ENCODE data around the gene ZNF576.
"Not testable (repeated sequence)": the region's sequence is repeated elsewhere in the genome, so short reads cannot be mapped to it uniquely, and the experiment has no call there.

ZNF576 gene

DNA sequence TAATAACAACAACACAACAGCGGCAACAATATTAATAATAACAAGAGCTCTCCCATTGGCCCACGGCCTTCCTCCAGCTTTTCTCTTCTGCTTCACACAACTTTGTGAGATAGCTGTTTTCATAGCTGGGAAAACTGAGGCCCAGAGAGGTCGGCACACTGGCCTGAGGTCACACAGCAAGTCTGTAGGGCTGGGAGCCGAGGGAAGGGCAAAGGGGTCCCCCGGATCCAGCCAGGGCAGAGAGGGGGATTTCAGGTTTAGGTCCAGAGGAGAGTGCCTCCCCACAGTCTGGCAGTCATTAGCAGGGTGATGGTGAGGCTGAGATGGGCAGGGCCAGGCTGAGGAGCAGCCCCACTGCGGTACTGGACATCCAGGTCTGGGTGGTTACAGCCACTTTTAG, 52.2 kb downstream of the ZNF576 start:
- no peaks in the 10 kb centered on the region for H3K36me3 ChIP-seq
- H3K9me3 ChIP-seq, result no peaks in the 10 kb centered on the region
- H3K4me3 ChIP-seq (ENCODE audit: low read depth, low read length), result no peak overlapping the region
- TF ChIP-seq, protein P1, sequence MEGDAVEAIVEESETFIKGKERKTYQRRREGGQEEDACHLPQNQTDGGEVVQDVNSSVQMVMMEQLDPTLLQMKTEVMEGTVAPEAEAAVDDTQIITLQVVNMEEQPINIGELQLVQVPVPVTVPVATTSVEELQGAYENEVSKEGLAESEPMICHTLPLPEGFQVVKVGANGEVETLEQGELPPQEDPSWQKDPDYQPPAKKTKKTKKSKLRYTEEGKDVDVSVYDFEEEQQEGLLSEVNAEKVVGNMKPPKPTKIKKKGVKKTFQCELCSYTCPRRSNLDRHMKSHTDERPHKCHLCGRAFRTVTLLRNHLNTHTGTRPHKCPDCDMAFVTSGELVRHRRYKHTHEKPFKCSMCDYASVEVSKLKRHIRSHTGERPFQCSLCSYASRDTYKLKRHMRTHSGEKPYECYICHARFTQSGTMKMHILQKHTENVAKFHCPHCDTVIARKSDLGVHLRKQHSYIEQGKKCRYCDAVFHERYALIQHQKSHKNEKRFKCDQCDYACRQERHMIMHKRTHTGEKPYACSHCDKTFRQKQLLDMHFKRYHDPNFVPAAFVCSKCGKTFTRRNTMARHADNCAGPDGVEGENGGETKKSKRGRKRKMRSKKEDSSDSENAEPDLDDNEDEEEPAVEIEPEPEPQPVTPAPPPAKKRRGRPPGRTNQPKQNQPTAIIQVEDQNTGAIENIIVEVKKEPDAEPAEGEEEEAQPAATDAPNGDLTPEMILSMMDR (IDR thresholded peaks at IDR 0.05; ENCODE audit: low read depth, low read length), result no peak
- no peaks in the 10 kb centered on the region for H3K4me1 ChIP-seq
- no peaks in the 10 kb centered on the region for H3K27me3 ChIP-seq
- DNase-seq, result no peak

DNA sequence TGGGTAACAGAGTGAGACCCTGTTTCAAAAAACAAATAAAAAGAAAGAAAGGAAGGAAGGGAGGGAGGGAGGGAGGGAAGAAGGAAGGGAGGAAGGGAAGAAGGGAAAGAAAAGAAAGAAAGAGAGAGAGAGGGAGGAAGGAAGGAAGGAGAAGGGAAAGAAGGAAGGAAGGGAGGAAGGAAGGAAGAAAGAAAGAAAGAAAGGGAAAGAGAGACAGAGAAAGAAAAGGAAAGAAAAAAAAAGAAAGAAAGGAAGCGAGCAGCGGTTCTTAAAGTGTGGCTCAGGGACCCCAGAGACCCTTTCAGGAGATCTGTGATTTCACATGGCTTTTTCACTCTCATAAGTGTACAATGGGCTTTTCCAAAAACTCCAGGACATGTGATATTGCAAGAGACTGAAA, 53.1 kb downstream of the ZNF576 start:
- no peaks in the 10 kb centered on the region for H3K36me3 ChIP-seq
- DNase-seq, result no peak

DNA sequence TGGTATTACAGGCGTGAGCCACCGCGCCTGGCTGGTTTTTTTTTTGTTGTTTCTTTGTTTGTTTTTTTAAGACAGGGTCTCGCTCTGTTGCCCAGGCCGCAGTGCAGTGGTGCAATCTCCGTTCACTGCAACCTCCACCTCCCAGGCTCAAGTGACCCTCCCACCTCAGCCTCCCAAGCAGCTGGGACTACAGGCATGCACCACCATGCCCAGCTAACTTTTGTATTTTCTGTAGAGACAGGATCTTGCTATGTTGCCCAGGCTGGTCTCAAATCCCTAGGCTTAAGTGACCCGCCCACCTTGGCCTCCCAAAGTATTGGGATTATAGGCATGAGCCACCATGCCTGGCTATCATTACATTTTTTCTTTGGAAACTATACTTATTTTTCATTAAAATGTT, 53.9 kb downstream of the ZNF576 start:
- H3K27me3 ChIP-seq; H3K4me3 ChIP-seq (ENCODE audit: low read depth, low read length); H3K4me1 ChIP-seq; H3K9me3 ChIP-seq; H3K36me3 ChIP-seq; DNase-seq: not testable (repeated sequence)

More for the DNA sequence above, 53.1 kb downstream of the ZNF576 start:
- TF ChIP-seq, protein P1 (IDR thresholded peaks at IDR 0.05; ENCODE audit: low read depth, low read length), result no peak
- H3K4me1 ChIP-seq, result no peaks in the 10 kb centered on the region
- no peak overlapping the region for H3K4me3 ChIP-seq (ENCODE audit: low read depth, low read length)
- no peaks in the 10 kb centered on the region for H3K9me3 ChIP-seq
- no peaks in the 10 kb centered on the region for H3K27me3 ChIP-seq
